Mucosa of stomach (tissue), 1 donor: ENCODE data around the gene KRTAP13-3.

ENCODE experiments used
- H3K27me3 ChIP-seq: one replicate; pipeline ENCODE4 v1.7.0; 2013; ENCODE audit warnings: mild to moderate bottlenecking, low read length; ENCODE audit not compliant: control insufficient read depth, insufficient read depth
- H3K36me3 ChIP-seq: one replicate; pipeline ENCODE4 v1.7.0; 2013; ENCODE audit warnings: low read length; ENCODE audit not compliant: control insufficient read depth, insufficient read depth
- H3K4me1 ChIP-seq: one replicate; pipeline ENCODE4 v1.7.0; 2013; ENCODE audit warnings: mild to moderate bottlenecking, low read length; ENCODE audit not compliant: control insufficient read depth, insufficient read depth
- H3K4me3 ChIP-seq: one replicate; pipeline ENCODE4 v1.7.0; 2013; ENCODE audit warnings: low read length
- H3K9ac ChIP-seq: one replicate; pipeline ENCODE4 v1.7.0; 2013; ENCODE audit warnings: mild to moderate bottlenecking, low read length, moderate library complexity
- H3K9me3 ChIP-seq: one replicate; pipeline ENCODE4 v1.7.0; 2013; ENCODE audit warnings: mild to moderate bottlenecking, low read length, moderate library complexity; ENCODE audit not compliant: control insufficient read depth
- donor health status: Pancreatic carcinoma.

KRTAP13-3 gene

GRCh38 chr21:30415993-30416392 is 9.7 kb downstream of the KRTAP13-3 start:
- Histone ChIP-seq H3K9me3 (no peaks in the 10 kb centered on the region), H3K36me3 (no peaks in the 10 kb centered on the region), H3K9ac (no peak overlapping the region), H3K4me3 (no peak overlapping the region), H3K27me3 (no peaks in the 10 kb centered on the region), H3K4me1 (no peaks in the 10 kb centered on the region)

- H3K9ac ChIP-seq = no peak overlapping the region
- no peak overlapping the region for H3K4me3 ChIP-seq
- H3K36me3 ChIP-seq = no peaks in the 10 kb centered on the region
- no peaks in the 10 kb centered on the region for H3K27me3 ChIP-seq
- H3K4me1 ChIP-seq = no peaks in the 10 kb centered on the region
- no peaks in the 10 kb centered on the region for H3K9me3 ChIP-seq
Observed at GRCh38 chr21:30408782-30409494, 16.8 kb downstream of the KRTAP13-3 start.

- H3K27me3 ChIP-seq = no peaks in the 10 kb centered on the region
Observed at GRCh38 chr21:30395731-30396130, 30.0 kb downstream of the KRTAP13-3 start, which contains the start of gene KRTAP13-1. TSS of gene KRTAP13-1 (plus strand) at chr21:30396031. CDS start at chr21:30396087, 56 bp downstream.

GRCh38 chr21:30391492-30392025 is 34.2 kb downstream of the KRTAP13-3 start:
- H3K4me1 ChIP-seq = no peaks in the 10 kb centered on the region
- no peaks in the 10 kb centered on the region for H3K9me3 ChIP-seq
- H3K36me3 ChIP-seq = no peaks in the 10 kb centered on the region
- no peak overlapping the region for H3K9ac ChIP-seq
- H3K27me3 ChIP-seq = no peaks in the 10 kb centered on the region
- no peak overlapping the region for H3K4me3 ChIP-seq

More at GRCh38 chr21:30395731-30396130, 30.0 kb downstream of the KRTAP13-3 start, which contains the start of gene KRTAP13-1:
- H3K4me3 ChIP-seq = no peak within 1 kb of the TSS
- H3K9ac ChIP-seq = no peak within 1 kb of the TSS
- H3K36me3 ChIP-seq = no peaks in the 10 kb centered on the region
- H3K4me1 ChIP-seq = no peaks in the 10 kb centered on the region
- H3K9me3 ChIP-seq = no peaks in the 10 kb centered on the region

GRCh38 chr21:30382201-30382600 is 43.5 kb downstream of the KRTAP13-3 start:
- Histone ChIP-seq H3K36me3 (no peaks in the 10 kb centered on the region), H3K9me3 (no peaks in the 10 kb centered on the region), H3K27me3 (no peaks in the 10 kb centered on the region), H3K4me1 (no peaks in the 10 kb centered on the region), H3K9ac (no peak overlapping the region), H3K4me3 (no peak overlapping the region)
